Stimulated activated memory B cell treated with anti-CD40 and anti-IgM and Interleukin-4, amounts not matched to agents 10 μg/mL and 1 μg/mL and 100 μg/mL, for 72 hours (primary cell): ENCODE results near the gene DSG3.

Experiments used
- ATAC-seq: fragments of 150-1000 bp; cut with Tn5 transposase; 2 replicates; pipeline ENCODE4 v1.10.0; 2021
- H3K27ac Mint-ChIP-seq: one replicate; pipeline ENCODE4 v1.8.0; 2022; ENCODE audit warnings: mild to moderate bottlenecking, mixed read lengths
- H3K27me3 Mint-ChIP-seq: one replicate; pipeline ENCODE4 v1.8.0; 2022; ENCODE audit warnings: mixed read lengths
- H3K36me3 Mint-ChIP-seq: one replicate; pipeline ENCODE4 v1.8.0; 2022; ENCODE audit warnings: mixed read lengths
- H3K4me1 Mint-ChIP-seq: one replicate; pipeline ENCODE4 v1.8.0; 2022; ENCODE audit warnings: mixed read lengths
- H3K4me3 Mint-ChIP-seq: one replicate; pipeline ENCODE4 v1.8.0; 2022; ENCODE audit warnings: mild to moderate bottlenecking, moderate library complexity, mixed read lengths
- H3K9me3 Mint-ChIP-seq: one replicate; pipeline ENCODE4 v1.8.0; 2022; ENCODE audit warnings: mixed read lengths

DSG3 gene

DNA sequence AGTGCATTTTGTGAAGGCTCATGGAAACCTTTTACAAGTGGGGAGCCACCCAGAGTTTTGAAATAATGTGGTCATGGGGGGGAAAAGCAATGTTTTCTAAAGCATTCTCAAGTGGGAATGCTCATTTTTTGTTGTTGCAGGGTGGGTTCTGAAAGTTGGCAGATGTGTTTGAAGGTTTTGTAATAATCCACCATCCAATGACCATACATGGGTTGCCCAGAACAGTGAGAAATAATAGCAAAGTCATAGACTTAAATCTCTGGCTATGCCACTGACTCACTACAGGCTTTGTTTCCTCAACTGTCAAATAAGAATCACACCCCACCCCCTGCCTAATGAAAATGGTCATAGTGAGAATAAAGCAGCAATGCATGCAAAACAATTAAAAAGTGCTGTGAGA is 2.9 kb downstream of the DSG3 start:
- H3K27me3 Mint-ChIP-seq = no peaks in the 10 kb centered on the region
- no peaks in the 10 kb centered on the region for H3K4me1 Mint-ChIP-seq
- no peaks in the 10 kb centered on the region for H3K36me3 Mint-ChIP-seq
- H3K27ac Mint-ChIP-seq = no peak overlapping the region
- no peaks in the 10 kb centered on the region for H3K9me3 Mint-ChIP-seq
- no peak overlapping the region for H3K4me3 Mint-ChIP-seq
- ATAC-seq = no peak

DNA sequence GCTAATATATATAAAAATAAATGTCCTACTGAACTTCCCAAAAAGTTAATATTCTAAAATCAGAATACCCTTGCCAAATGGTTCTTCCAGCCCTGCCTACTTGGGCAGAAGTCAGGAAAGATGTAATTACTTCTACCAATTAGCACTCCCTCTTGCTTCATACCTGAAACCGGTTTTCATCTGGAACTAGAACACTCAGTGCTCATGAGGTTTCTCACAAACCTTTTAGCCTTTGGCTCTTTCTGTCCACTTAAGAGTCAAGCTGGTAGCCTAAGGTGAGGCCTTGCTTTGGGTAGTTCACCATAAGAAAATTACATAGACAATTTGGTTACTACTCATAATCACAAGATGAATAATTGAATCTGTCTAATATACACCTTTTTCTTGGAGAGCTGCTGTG is 4.1 kb downstream of the DSG3 start:
- no peaks in the 10 kb centered on the region for H3K9me3 Mint-ChIP-seq
- H3K27ac Mint-ChIP-seq = no peak overlapping the region
- H3K36me3 Mint-ChIP-seq = no peaks in the 10 kb centered on the region
- ATAC-seq = no peak
- H3K4me3 Mint-ChIP-seq = no peak overlapping the region
- no peaks in the 10 kb centered on the region for H3K4me1 Mint-ChIP-seq
- no peaks in the 10 kb centered on the region for H3K27me3 Mint-ChIP-seq

DNA sequence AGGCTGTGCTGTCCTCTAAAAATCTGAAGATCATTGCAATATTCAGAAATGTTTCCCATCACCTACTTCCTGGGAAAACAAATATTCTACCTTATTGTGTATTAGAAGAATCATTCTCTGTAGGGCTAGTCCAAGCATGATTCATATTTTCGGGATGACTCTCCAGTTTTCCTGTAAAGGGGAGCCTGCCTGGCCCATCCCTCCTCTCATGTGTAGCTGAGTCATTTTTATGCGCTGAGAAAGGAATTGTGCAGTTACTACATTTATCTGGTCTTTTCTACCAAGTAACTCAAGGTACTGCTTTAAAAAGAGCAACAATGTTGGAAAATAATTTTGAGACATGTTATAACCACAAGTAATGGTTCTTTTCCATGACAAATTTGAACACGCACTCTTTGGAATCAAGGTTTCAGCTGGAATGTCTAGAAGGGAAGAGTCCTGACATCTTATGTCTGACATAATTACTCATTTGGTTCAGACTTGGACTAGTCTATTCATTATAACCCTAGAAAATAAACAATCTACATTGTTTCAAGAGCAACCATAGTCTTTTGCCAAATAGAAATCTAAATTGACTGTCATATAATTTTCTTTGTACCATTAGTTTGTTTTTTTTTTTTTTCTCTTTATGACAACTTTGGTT is 6.6 kb downstream of the DSG3 start:
- no peaks in the 10 kb centered on the region for H3K36me3 Mint-ChIP-seq
- H3K4me3 Mint-ChIP-seq = no peak overlapping the region
- no peak for ATAC-seq
- no peak overlapping the region for H3K27ac Mint-ChIP-seq
- no peaks in the 10 kb centered on the region for H3K4me1 Mint-ChIP-seq
- no peaks in the 10 kb centered on the region for H3K9me3 Mint-ChIP-seq
- no peaks in the 10 kb centered on the region for H3K27me3 Mint-ChIP-seq

DNA sequence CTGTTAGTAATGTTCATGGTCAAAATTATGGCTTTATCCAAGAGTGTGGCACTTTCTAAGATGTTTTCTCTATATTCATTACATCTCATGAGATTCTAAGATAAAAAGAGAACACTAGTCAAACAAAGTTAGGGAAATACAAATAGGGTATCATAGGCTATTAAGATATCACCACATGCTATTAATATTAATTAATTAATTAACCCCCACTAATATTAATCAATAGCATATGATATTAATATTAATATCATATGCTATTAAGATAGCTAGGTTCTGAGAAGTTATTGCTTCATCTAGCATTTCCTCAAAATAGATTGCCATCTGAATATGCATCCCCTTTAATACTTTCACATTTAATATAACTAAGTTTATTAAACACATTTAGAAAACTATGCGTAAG is 22.1 kb downstream of the DSG3 start:
- no peak for ATAC-seq
- H3K27me3 Mint-ChIP-seq = no peaks in the 10 kb centered on the region
- no peaks in the 10 kb centered on the region for H3K9me3 Mint-ChIP-seq
- H3K36me3 Mint-ChIP-seq = no peaks in the 10 kb centered on the region
- no peak overlapping the region for H3K27ac Mint-ChIP-seq
- H3K4me1 Mint-ChIP-seq = no peaks in the 10 kb centered on the region
- H3K4me3 Mint-ChIP-seq = no peak overlapping the region

DNA sequence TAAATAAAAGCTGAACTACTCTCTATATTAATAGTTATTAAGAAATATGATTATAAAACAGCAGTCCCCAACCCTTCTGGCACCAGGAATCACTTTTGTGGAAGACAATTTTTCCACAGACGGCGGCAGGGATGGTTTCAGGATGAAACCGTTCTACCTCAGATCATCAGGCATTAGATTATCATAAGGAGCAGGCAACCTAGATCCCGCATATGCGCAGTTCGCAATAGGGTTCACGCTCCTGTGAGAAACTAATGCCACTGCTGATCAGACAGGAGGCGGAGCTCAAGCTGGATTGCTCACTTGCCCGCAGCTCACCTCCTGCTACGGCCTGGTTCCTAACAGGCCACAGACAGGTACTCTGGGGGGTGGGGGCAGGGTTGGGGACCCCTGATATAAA is 31.1 kb downstream of the DSG3 start:
- Mint-ChIP-seq H3K4me1 (no peaks in the 10 kb centered on the region), H3K9me3 (no peaks in the 10 kb centered on the region), H3K4me3 (no peak overlapping the region), H3K36me3 (no peaks in the 10 kb centered on the region), H3K27ac (no peak overlapping the region), H3K27me3 (no peaks in the 10 kb centered on the region)
- ATAC-seq = no peak

DNA sequence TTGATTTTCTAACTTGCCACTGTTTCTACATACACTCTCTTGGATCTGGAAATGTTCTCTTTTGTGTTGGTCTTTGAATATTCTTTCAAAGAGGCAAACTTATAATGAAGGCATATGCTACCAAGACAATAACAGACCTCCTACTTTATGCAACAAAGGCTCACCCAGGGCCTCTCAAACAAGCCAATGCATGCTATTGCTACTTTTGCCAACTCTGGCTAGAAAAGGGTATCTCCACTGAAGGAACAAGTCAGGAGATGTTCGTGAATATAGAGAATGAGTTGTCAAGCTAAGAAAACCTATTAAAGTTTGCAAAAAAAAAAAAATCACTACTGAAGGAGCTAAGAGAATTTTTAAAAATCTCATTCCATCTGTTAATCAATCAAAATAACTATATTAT is 34.5 kb downstream of the DSG3 start:
- Mint-ChIP-seq H3K36me3 (no peaks in the 10 kb centered on the region), H3K27ac (no peak overlapping the region), H3K4me3 (no peak overlapping the region), H3K4me1 (no peaks in the 10 kb centered on the region), H3K9me3 (no peaks in the 10 kb centered on the region), H3K27me3 (peaks cover 11% of the 10 kb centered on the region)
- ATAC-seq = no peak

DNA sequence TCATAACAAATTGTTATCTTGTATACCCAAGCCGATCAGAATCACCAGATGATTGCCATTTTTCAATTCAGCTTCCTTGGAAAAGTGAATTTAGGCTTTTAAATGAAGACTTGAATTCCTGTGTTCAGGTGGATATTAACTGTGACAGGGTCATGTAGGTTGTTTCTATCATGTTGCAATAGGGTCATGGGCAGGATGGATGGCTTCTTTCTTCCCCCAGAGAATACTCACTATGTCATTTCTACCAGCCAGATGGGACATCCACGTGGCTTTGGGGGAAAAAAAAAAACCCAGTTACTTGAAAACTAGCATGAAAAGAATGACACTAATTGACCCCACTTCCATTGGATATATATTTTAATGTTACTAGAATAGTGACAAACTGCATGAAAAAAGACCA is 35.9 kb downstream of the DSG3 start:
- Mint-ChIP-seq H3K27ac (no peak overlapping the region), H3K4me1 (no peaks in the 10 kb centered on the region), H3K27me3 (peaks cover 12% of the 10 kb centered on the region), H3K9me3 (no peaks in the 10 kb centered on the region), H3K4me3 (no peak overlapping the region), H3K36me3 (no peaks in the 10 kb centered on the region)
- ATAC-seq = no peak

DNA sequence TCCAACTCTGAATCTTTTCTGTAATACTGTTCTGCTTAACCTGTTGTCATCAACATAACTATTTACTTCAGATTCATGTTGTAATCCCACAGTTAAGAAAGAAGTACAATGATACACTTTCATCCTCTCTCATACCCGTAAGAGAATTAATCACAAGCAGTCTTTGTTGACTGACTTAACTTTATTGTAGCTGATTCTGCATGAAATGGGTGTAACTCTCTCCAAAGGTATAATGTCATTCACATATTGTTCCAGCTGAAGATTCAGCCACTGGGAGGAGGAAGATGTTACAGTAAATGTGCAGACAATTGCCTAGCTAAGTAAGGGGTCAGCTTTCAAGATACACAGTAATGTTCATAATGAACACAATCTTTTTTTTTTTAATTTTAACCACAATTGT is 36.9 kb downstream of the DSG3 start:
- no peaks in the 10 kb centered on the region for H3K36me3 Mint-ChIP-seq
- H3K4me1 Mint-ChIP-seq = no peaks in the 10 kb centered on the region
- H3K4me3 Mint-ChIP-seq = no peak overlapping the region
- peaks cover 12% of the 10 kb centered on the region for H3K27me3 Mint-ChIP-seq
- H3K27ac Mint-ChIP-seq = no peak overlapping the region
- ATAC-seq = no peak
- peaks cover 3% of the 10 kb centered on the region for H3K9me3 Mint-ChIP-seq

DNA sequence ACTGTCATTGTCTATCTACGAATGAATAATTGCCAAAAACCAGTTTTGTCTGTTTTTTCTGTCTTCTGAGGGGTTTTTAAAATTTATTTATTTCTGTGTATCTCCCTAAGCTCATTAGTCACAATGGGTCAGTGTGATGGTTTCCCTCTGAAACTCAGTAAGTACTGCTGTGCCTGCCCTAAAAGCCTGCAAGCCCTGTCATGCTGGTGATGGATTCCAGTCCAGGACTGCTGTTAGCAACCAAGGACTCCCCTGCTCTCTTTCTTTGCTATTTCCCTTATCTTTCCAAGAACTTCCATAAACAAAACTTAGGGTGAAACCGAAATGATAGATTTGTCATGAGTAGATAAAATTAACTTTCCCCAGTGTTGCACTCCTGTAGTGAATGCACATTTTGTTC is 38.6 kb downstream of the DSG3 start:
- Mint-ChIP-seq H3K4me1 (no peaks in the 10 kb centered on the region), H3K36me3 (no peaks in the 10 kb centered on the region), H3K27me3 (peaks cover 12% of the 10 kb centered on the region), H3K9me3 (peaks cover 6% of the 10 kb centered on the region), H3K4me3 (no peak overlapping the region), H3K27ac (no peak overlapping the region)
- no peak for ATAC-seq

DNA sequence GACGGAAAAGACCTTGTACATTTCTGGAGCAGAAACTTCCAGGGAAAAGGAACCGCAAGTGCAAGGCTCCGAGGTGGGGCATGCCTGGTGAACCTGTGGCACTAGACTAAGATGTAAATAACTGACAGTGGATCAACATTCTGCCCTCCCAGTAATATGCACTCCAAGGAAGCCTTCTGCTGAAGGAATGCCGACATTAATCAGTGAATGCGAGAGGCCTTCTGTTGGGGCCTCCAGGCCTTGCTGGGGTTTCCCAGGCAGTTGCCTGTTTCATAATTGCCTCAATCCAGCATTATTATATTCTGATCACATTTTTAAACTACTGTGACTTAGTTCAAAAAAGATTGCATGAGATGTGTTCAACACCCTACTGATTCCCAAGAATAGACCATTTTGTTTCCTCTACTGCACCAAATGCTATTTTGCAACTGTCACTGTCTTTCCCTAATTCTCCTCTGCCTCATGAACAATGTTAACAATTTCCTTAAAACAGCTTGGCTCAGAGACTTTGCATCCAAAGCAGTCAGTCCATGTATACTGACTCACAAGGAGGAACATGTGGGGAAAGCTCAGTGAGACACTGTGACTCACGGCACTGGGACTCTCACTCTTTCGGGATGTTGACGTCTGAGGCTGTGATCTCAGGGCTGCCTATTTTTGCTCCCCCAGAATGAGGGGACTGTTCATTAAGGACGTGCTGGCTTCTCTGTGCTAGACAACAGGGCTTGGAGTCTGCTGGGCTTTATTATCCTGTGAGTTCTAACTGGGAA is 39.9 kb downstream of the DSG3 start:
- peaks cover 6% of the 10 kb centered on the region for H3K9me3 Mint-ChIP-seq
- no peak overlapping the region for H3K27ac Mint-ChIP-seq
- no peak for ATAC-seq

DNA sequence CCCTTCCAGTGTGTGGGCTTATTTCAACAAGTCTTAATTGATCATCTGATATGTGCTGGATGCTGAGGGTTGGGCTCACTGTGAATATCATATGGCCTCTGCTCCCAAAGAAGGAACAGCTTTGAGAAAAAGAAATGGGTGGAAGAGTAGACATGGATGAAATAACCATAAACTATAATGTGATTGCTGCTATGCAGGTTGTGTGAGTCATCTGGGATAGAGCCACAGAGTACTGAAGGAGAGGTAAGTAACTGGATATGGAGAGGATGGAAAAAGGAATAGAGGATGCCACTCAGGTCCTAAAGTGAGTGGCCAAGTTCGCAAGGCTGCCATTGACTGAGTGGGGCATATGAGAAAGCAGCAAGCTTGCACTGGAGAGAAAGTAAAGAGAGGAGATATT is 41.8 kb downstream of the DSG3 start:
- no peak overlapping the region for H3K4me3 Mint-ChIP-seq
- peaks cover 14% of the 10 kb centered on the region for H3K27me3 Mint-ChIP-seq
- no peak overlapping the region for H3K27ac Mint-ChIP-seq
- H3K9me3 Mint-ChIP-seq = peaks cover 6% of the 10 kb centered on the region
- no peak for ATAC-seq
- no peaks in the 10 kb centered on the region for H3K36me3 Mint-ChIP-seq
- H3K4me1 Mint-ChIP-seq = no peaks in the 10 kb centered on the region

More for the DNA sequence above, 39.9 kb downstream of the DSG3 start:
- Mint-ChIP-seq H3K4me1 (no peaks in the 10 kb centered on the region), H3K36me3 (no peaks in the 10 kb centered on the region), H3K4me3 (no peak overlapping the region), H3K27me3 (peaks cover 12% of the 10 kb centered on the region)

DNA sequence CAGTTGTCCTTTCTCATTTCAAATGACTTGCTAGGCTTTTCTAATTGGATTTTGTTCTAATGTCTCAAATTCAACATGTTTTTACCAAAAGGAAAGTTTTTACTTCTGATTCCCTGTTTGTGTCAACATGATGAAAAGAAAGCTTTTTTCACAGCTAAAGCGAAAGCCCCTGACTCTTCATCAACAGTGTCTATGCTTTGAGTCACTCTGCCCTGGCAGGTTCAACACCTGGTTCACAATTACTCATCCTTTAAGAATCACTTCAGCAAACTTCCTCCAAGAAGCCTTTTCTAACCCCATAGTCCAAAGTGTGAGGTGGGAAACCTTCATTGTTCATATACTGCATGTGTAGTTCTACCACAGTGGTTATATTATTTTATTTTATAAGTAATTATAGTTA is 42.8 kb downstream of the DSG3 start:
- no peaks in the 10 kb centered on the region for H3K36me3 Mint-ChIP-seq
- H3K9me3 Mint-ChIP-seq = peaks cover 6% of the 10 kb centered on the region
- no peaks in the 10 kb centered on the region for H3K4me1 Mint-ChIP-seq
- no peak overlapping the region for H3K4me3 Mint-ChIP-seq
- no peak overlapping the region for H3K27ac Mint-ChIP-seq
- ATAC-seq = no peak
- peaks cover 24% of the 10 kb centered on the region for H3K27me3 Mint-ChIP-seq

DNA sequence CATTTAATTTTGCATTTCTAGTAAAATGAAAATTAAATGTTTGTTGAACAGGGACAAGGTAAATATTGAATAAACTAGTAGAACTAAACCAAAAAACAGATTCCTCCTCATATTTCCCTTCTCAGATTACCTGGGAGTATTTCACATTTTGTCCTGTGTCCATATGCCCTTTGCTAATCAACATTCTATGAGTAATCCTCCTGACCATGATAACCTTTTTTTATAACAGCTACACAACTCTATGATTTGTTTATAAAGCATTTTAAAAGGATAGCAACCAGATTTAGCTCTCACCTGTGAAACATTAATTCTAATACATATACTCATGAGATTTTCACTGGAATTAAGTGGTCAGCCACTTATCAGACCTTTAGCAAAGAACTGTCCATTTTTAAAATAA is 43.3 kb downstream of the DSG3 start:
- Mint-ChIP-seq H3K36me3 (no peaks in the 10 kb centered on the region), H3K4me3 (no peak overlapping the region), H3K27ac (no peak overlapping the region), H3K27me3 (peaks cover 28% of the 10 kb centered on the region), H3K9me3 (peaks cover 6% of the 10 kb centered on the region), H3K4me1 (no peaks in the 10 kb centered on the region)
- no peak for ATAC-seq

DNA sequence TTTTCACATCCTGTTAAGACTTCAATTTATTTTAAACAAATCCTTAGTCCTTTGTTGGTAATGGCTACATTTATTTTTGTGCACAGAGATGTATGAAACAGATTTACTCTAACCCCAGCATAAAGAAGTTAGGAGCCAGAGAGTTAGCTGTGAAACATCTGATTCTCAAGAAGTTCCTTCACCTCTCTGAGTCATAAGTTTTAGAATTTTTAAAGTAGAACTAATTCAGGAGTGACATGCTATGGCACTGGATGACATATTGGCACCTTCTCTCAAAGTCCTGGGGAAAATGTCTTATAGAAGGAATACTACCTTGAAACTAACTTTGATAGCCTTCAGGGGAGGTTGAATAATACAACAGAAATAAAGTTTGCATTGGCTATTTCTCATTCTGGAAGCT is 44.0 kb downstream of the DSG3 start:
- Mint-ChIP-seq H3K27me3 (peaks cover 29% of the 10 kb centered on the region), H3K4me3 (no peak overlapping the region), H3K9me3 (peaks cover 6% of the 10 kb centered on the region), H3K36me3 (no peaks in the 10 kb centered on the region), H3K4me1 (no peaks in the 10 kb centered on the region), H3K27ac (no peak overlapping the region)
- ATAC-seq = no peak

DNA sequence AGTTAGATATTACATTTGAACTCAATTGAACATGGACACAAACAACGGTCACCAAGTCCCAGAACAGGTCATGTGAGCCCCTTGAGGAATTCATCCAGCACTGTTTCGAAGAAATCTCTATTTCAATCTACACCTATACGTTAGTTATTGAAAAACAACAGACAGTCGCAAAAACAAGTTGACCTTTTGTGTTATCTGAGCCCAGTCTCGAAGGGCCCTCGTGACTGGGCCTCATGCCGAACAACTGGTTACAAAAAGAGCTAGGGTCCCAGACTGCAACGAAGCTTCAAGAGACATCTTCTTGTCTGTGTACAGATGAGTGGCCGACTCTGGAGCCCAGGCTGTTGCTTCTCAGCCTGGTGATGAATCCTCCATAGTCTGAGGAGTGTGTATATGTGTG is 45.1 kb downstream of the DSG3 start:
- H3K27ac Mint-ChIP-seq = no peak overlapping the region
- H3K4me1 Mint-ChIP-seq = no peaks in the 10 kb centered on the region
- peaks cover 34% of the 10 kb centered on the region for H3K27me3 Mint-ChIP-seq
- H3K36me3 Mint-ChIP-seq = no peaks in the 10 kb centered on the region
- peaks cover 6% of the 10 kb centered on the region for H3K9me3 Mint-ChIP-seq
- H3K4me3 Mint-ChIP-seq = no peak overlapping the region
- ATAC-seq = no peak

DNA sequence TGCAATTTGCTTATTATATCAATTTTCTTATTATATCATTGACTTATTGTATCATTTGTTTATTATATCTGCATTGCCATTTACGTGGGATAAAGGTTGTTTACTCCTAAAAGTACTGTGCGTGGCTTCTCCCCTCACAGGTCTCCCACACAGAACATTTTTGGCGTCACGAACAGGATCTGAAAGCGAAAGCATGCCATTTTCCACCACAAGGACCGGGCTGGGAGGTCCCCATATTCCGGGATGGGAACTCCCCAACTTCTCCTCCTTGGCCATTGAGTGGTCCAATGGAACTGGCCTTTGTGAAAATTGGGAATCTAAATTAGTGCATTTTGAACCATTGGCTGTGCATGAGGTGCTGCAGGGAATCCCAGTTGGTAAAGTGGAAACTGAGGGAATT is 45.6 kb downstream of the DSG3 start:
- H3K36me3 Mint-ChIP-seq = no peaks in the 10 kb centered on the region

More for the DNA sequence above, 45.6 kb downstream of the DSG3 start:
- ATAC-seq = no peak
- Mint-ChIP-seq H3K27me3 (peaks cover 37% of the 10 kb centered on the region), H3K9me3 (peaks cover 6% of the 10 kb centered on the region), H3K27ac (no peak overlapping the region), H3K4me1 (no peaks in the 10 kb centered on the region), H3K4me3 (no peak overlapping the region)
